Middle frontal gyrus (tissue), 1 donor: ENCODE data around the gene TPK1.
"Not testable (repeated sequence)": the region's sequence is repeated elsewhere in the genome, so short reads cannot be mapped to it uniquely, and the experiment has no call there.

ENCODE experiments used
- DNase-seq: peaks from one replicate; pipeline ENCODE4 v3.0.0-alpha.2; 2015; ENCODE audit warnings: low spot score; ENCODE audit errors: extremely low spot score

The TPK1 gene

GRCh38 chr7:144641389-144642044 lies 194.3 kb downstream of the TPK1 start:
- no peak for DNase-seq

GRCh38 chr7:144632724-144633123 lies 203.1 kb downstream of the TPK1 start:
- no peak for DNase-seq

- no peak for DNase-seq
These were observed 206.3 kb downstream of the TPK1 start for GRCh38 chr7:144629598-144629997.

- DNase-seq: no peak
These were observed 206.8 kb downstream of the TPK1 start for GRCh38 chr7:144629011-144629410.

- no peak for DNase-seq
These were observed 207.7 kb downstream of the TPK1 start for GRCh38 chr7:144628176-144628575.

- no peak for DNase-seq
These were observed 213.1 kb downstream of the TPK1 start for GRCh38 chr7:144622745-144623144.

- no peak for DNase-seq
These were observed 229.6 kb downstream of the TPK1 start for GRCh38 chr7:144606261-144606660.

- DNase-seq: no peak
These were observed 238.9 kb downstream of the TPK1 start for GRCh38 chr7:144596953-144597352.

- no peak for DNase-seq
These were observed 241.3 kb downstream of the TPK1 start for GRCh38 chr7:144594580-144594979.

GRCh38 chr7:144588559-144589051 lies 247.2 kb downstream of the TPK1 start:
- DNase-seq: no peak

GRCh38 chr7:144587701-144588100 lies 248.2 kb downstream of the TPK1 start:
- no peak for DNase-seq

GRCh38 chr7:144584726-144585125 lies 251.1 kb downstream of the TPK1 start:
- no peak for DNase-seq

- no peak for DNase-seq
These were observed 256.2 kb downstream of the TPK1 start for GRCh38 chr7:144579687-144580086.

GRCh38 chr7:144575456-144575855 lies 260.4 kb downstream of the TPK1 start:
- no peak for DNase-seq

- not testable (repeated sequence) for DNase-seq
These were observed 261.1 kb downstream of the TPK1 start for GRCh38 chr7:144574753-144575152.

GRCh38 chr7:144568233-144568632 lies 267.6 kb downstream of the TPK1 start:
- DNase-seq: no peak

- DNase-seq: no peak
These were observed 270.3 kb downstream of the TPK1 start for GRCh38 chr7:144565586-144565985.

GRCh38 chr7:144549861-144550260 lies 286.0 kb downstream of the TPK1 start:
- DNase-seq: no peak

- DNase-seq: no peak
These were observed 287.3 kb downstream of the TPK1 start for GRCh38 chr7:144548556-144548955.

- no peak for DNase-seq
These were observed 288.0 kb downstream of the TPK1 start for GRCh38 chr7:144547888-144548287.

GRCh38 chr7:144546782-144547181 lies 289.1 kb downstream of the TPK1 start:
- DNase-seq: no peak

GRCh38 chr7:144545330-144545729 lies 290.5 kb downstream of the TPK1 start:
- no peak for DNase-seq

GRCh38 chr7:144534655-144535395 lies 301.0 kb downstream of the TPK1 start:
- DNase-seq: no peak
